DOHH2 (cell line): ENCODE results near the gene IREB2.

Experiments used
- H3F3A ChIP-seq: fragments of 200-600 bp; sonication (generic), shearing (Covaris generic); 2 replicates; pipeline ENCODE4 v1.6.0; 2016; ENCODE audit warnings: antibody characterized with exemption, mild to moderate bottlenecking; ENCODE audit not compliant: control insufficient read depth, insufficient read depth
- H3K27ac ChIP-seq: fragments of 200-600 bp; sonication (generic); 2 replicates; pipeline ENCODE4 v1.5.1; 2014; ENCODE audit warnings: low read depth, mild to moderate bottlenecking, low read length, moderate library complexity
- H3K27me3 ChIP-seq: fragments of 200-600 bp; sonication (generic); 2 replicates; pipeline ENCODE4 v1.6.1; 2014; ENCODE audit warnings: mild to moderate bottlenecking, low read length, mixed read lengths; ENCODE audit not compliant: control insufficient read depth
- H3K36me3 ChIP-seq: fragments of 200-600 bp; sonication (generic); 2 replicates; pipeline ENCODE4 v1.6.1; 2014; ENCODE audit warnings: mild to moderate bottlenecking, low read length, moderate library complexity, mixed read lengths; ENCODE audit not compliant: control insufficient read depth
- H3K4me1 ChIP-seq: fragments of 200-600 bp; sonication (generic); 2 replicates; pipeline ENCODE4 v1.6.1; 2014; ENCODE audit warnings: mild to moderate bottlenecking, low read length, mixed read lengths; ENCODE audit not compliant: control insufficient read depth
- H3K4me2 ChIP-seq: fragments of 200-600 bp; sonication (generic); 2 replicates; pipeline ENCODE4 v1.6.0; 2014; ENCODE audit warnings: mild to moderate bottlenecking, low read length, moderate library complexity
- H3K4me3 ChIP-seq: fragments of 200-600 bp; sonication (generic); 2 replicates; pipeline ENCODE4 v1.5.1; 2014; ENCODE audit warnings: mild to moderate bottlenecking, low read length, mixed read lengths
- H3K79me2 ChIP-seq: fragments of 200-600 bp; sonication (generic); 2 replicates; pipeline ENCODE4 v1.6.1; 2014; ENCODE audit warnings: mild to moderate bottlenecking, low read length, mixed read lengths; ENCODE audit not compliant: control insufficient read depth
- H3K9me2 ChIP-seq: fragments of 200-600 bp; sonication (generic); replicated peaks from 2 replicates; pipeline ENCODE4 v1.6.1; 2014; ENCODE audit warnings: mild to moderate bottlenecking, low read length, mixed read lengths; ENCODE audit not compliant: control insufficient read depth
- H3K9me3 ChIP-seq: fragments of 200-600 bp; sonication (generic); 2 replicates; pipeline ENCODE4 v1.6.1; 2014; ENCODE audit warnings: antibody characterized with exemption, low read length, mixed read lengths; ENCODE audit not compliant: control insufficient read depth, insufficient read depth
- H4K20me1 ChIP-seq: fragments of 200-600 bp; sonication (generic); 2 replicates; pipeline ENCODE4 v1.6.0; 2014; ENCODE audit warnings: low read depth, mild to moderate bottlenecking, antibody characterized with exemption, low read length, moderate library complexity; ENCODE audit not compliant: control insufficient read depth, insufficient read depth
- EZH2phosphoT487 ChIP-seq: fragments of 200-600 bp; sonication (generic); IDR thresholded peaks from 2 replicates; pipeline ENCODE4 v1.6.1; 2017; ENCODE audit warnings: borderline replicate concordance, mild to moderate bottlenecking, antibody characterized with exemption, low read length, moderate library complexity, mixed read lengths
- TF ChIP-seq, protein P1 (sequence below): fragments of 200-600 bp; sonication (generic); IDR thresholded peaks from one replicate; pipeline ENCODE4 v1.5.1; 2014; ENCODE audit warnings: antibody characterized with exemption, mild to moderate bottlenecking, low read depth, low read length; ENCODE audit not compliant: poor library complexity, severe bottlenecking

The IREB2 gene

DNA sequence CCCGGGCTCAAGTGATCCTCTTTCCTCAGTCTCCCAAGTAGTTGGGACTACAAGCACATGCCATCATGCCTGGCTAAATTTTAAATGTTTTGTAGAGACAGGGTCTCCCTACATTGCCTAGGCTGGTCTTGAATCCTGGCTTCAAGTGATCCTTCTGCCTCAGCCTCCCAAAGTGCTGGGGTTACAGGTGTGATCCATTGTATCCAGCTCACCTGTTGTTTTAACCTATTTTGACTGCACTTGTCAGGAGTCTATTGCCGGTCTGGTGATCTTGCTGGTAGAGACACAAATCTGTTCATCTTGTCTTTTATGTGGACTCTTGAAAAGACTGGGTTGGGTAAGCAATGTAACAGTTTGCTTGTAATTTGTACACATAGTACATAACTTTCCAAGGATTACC lies 7.9 kb downstream of the IREB2 start:
- H3K4me3 ChIP-seq, result no peak overlapping the region
- peaks cover 13% of the 10 kb centered on the region; the same call in 1 of the 2 replicates for H4K20me1 ChIP-seq
- H3K27me3 ChIP-seq, result no peaks in the 10 kb centered on the region
- peaks cover 98% of the 10 kb centered on the region for H3K79me2 ChIP-seq
- H3K4me1 ChIP-seq, result peaks cover 5% of the 10 kb centered on the region
- H3K9me3 ChIP-seq, result no peaks in the 10 kb centered on the region
- TF ChIP-seq, protein P1, sequence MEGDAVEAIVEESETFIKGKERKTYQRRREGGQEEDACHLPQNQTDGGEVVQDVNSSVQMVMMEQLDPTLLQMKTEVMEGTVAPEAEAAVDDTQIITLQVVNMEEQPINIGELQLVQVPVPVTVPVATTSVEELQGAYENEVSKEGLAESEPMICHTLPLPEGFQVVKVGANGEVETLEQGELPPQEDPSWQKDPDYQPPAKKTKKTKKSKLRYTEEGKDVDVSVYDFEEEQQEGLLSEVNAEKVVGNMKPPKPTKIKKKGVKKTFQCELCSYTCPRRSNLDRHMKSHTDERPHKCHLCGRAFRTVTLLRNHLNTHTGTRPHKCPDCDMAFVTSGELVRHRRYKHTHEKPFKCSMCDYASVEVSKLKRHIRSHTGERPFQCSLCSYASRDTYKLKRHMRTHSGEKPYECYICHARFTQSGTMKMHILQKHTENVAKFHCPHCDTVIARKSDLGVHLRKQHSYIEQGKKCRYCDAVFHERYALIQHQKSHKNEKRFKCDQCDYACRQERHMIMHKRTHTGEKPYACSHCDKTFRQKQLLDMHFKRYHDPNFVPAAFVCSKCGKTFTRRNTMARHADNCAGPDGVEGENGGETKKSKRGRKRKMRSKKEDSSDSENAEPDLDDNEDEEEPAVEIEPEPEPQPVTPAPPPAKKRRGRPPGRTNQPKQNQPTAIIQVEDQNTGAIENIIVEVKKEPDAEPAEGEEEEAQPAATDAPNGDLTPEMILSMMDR, result no peak
- no peak for TF ChIP-seq EZH2phosphoT487
- H3F3A ChIP-seq, result no peaks in the 10 kb centered on the region
- H3K36me3 ChIP-seq, result peaks cover 86% of the 10 kb centered on the region
- H3K4me2 ChIP-seq, result no peak overlapping the region
- no peak overlapping the region for H3K27ac ChIP-seq
- no peaks in the 10 kb centered on the region for H3K9me2 ChIP-seq

DNA sequence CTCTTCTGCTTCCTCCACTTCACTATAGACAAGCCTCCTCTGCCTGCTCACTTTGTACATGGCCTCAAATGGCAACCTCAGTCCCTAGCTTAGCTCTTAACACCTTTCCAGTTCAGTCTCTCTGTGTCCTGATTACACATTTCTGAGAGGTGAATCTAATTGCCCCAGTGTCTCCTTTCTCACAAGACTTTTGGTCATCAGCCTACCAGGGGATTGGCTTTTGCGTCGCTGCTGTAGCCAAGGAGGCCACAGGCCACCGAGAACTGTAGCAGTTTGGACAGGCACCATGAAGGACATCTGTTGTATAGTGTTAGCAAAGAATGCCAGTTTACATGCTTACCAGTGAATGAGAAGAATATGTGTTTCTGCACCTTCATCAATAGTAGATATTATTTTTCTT lies 8.5 kb downstream of the IREB2 start:
- Histone ChIP-seq H3K36me3 (peaks cover 79% of the 10 kb centered on the region), H3K27ac (no peak overlapping the region), H3K9me2 (no peaks in the 10 kb centered on the region), H4K20me1 (peaks cover 7% of the 10 kb centered on the region; the same call in 1 of the 2 replicates), H3K79me2 (peaks cover 98% of the 10 kb centered on the region), H3K27me3 (no peaks in the 10 kb centered on the region), H3K4me2 (no peak overlapping the region), H3F3A (no peaks in the 10 kb centered on the region), H3K9me3 (no peaks in the 10 kb centered on the region), H3K4me1 (peaks cover 5% of the 10 kb centered on the region; the same call in 1 of the 2 replicates), H3K4me3 (no peak overlapping the region)
- TF ChIP-seq, protein P1, result no peak
- TF ChIP-seq EZH2phosphoT487, result no peak

DNA sequence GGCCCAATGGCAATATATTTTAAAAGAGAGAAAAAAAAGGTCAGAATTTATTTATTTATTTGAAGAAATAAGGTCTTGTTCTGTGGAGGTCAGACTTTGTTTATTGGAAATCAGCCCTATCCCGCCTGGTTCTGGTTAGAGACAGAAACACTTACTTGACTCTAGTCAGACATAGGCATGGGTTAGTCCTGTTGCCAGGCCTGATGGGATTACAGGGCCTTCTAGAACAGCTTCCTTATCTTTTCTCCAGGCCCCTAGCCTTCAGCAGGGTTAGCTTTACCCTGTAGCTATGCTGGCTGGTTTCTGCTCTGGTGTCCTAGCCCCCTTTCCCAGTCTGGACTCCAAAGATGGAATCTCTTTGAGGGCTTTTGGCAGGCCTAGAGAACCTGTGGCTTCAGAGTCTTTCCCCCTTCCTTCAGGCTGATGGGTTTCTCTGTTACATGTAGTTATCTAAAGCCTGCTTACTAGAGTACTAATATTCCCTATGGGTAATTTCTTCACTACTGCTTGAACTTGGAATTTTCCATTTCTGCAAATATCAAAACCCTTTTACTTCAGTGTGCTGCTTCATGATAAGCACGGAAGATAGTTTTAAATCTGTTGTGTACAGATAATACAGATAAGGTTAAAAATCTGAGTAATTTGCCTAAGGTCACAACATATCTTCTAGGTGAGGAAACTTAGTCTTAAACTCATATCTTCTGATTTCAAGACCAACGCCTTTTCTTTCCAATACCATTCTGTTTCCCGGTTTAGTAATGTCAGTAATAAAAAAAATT lies 10.6 kb downstream of the IREB2 start:
- Histone ChIP-seq H3K4me1 (peaks cover 26% of the 10 kb centered on the region), H3K79me2 (peaks cover 99% of the 10 kb centered on the region), H3K36me3 (peaks cover 74% of the 10 kb centered on the region), H3K9me3 (no peaks in the 10 kb centered on the region), H3K4me2 (no peak overlapping the region), H3K9me2 (no peaks in the 10 kb centered on the region), H3K27me3 (no peaks in the 10 kb centered on the region), H3K27ac (no peak overlapping the region), H3K4me3 (no peak overlapping the region), H4K20me1 (peaks cover 10% of the 10 kb centered on the region), H3F3A (no peaks in the 10 kb centered on the region)
- no peak for TF ChIP-seq EZH2phosphoT487
- TF ChIP-seq, protein P1, result no peak
